ENCODE measurements around the gene TBCD. TPM values are rescaled to one million over a fixed set of nuclear protein-coding genes. Genes with fewer than 3 reads are reported as not detected.
"Not testable (repeated sequence)": the region's sequence is repeated elsewhere in the genome, so short reads cannot be mapped to it uniquely, and the experiment has no call there.

Gene TBCD
- total RNA-seq, 1 donor from 2014 or later = 50.9 TPM

DNA sequence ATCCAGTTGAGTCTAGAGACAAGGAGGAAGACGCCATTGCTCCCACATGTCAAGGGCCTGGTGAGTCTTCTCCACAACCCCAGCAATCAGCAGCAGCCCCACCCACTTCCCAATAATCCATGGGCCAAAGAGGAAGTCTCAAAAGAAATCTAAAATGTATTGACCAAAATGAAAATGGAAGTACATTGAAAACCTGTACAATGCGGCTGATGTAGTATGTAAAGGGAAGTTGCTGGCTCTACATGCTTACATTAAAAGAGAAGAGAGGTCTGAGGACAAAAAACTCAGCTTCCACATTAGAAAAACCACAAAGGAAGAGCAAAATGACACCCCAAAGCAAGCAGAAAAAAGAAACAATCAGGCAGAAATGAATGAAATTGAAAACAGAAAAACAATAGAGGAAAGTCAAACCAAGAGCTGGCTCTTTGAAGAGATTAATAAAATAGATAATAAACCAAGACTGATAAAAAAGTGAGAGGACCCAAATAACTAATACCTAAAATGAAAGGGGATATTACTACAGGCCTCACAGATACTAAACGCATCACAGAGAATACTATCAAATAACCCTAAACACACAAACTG lies 227.0 kb downstream of the TBCD start:
- DNase-seq = no peak

DNA sequence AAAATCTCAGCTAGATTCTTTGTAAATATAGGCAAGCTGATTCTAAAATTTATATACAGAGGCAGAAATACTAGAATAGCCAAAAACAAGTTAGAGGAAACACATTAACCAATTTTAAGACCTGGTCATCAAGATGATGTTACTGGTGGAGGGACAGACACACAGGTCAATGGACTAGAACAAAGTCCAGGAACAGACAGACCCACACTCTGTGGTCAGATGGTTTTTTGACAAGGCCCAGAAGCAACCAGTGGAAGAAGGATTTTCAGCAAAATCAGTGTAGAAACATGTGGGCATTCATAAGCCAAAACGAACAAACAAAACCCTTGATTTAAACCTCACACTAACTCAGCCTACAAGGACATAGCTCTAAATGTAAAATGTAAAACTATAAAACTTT lies 227.9 kb downstream of the TBCD start:
- DNase-seq = no peak

DNA sequence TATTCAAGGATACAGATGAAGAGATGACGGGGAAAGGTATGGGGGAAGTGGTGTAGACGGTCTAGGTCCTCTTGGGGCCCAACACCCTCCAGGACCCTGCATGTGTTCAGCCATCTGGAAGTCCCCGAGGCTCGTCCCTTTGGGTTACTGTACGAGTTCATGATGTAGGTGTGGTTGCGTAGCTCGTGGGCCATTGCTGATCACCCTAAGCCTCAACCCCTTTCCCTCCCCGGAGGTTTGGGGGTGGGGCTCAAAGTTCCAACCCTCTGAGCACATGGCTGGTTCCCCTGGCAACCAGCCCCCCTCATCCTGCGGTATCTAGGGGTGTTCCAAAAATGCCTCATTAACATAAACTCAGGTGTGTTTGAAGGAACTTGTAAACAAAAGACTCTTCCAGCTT lies 228.8 kb downstream of the TBCD start:
- no peak for DNase-seq

DNA sequence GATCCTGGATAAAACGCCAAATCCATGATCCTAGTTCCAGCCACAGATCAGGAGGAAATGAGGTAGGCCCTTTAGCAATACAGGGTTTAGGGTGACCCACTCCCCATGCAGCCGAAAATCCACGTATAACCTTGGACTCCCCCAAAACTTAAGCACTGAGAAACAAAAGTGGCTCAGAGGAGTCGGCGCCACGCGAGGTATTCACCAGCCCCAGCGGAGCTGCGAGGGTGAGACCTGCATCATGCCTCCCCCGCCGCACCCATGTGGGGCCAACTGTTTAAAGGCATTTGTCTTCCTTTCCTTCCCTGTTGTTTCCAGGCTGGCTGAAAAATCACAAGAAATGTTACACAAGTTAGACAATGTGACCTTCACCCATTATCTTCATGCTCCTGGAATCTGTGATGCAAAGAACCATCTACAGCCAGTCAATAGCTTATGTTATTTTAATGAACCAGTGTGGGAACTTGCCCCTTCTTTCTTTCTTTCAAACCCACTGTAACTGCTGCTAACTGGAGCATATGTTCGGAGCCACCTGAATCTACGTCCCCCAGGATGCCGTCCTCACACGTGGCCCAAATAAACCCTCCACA lies 229.4 kb downstream of the TBCD start:
- DNase-seq = no peak

DNA sequence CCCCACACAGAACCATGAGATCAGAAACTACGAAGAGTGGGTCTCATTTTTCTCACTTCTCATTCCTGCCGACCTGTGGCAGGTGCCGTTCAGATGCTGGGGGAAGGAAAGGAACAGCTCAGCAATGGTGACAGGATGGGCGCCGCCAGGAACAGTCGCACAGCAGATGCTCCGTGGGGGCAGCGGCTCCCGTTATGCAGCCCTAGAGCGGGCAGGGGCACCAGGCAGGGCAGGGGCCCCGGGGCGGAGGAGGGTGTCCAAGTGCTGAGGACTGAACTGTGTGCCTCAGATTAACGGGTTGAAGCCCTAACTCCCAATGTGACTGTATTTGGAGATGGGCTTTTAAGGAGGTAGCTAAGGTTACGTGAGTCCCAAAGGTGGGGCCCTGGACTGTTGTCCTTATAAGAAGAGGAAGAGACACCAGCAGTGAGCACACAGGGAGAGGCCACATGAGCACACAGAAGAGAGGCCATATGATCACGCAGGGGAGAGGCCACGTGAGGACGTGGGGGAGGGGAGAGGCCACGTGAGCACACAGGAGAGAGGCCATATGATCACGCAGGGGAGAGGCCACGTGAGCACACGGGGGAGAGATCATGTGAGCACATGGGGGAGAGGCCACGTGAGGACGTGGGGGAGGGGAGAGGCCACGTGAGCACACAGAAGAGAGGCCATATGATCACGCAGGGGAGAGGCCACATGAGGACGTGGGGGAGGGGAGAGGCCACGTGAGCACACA lies 231.8 kb downstream of the TBCD start:
- no peak for DNase-seq

DNA sequence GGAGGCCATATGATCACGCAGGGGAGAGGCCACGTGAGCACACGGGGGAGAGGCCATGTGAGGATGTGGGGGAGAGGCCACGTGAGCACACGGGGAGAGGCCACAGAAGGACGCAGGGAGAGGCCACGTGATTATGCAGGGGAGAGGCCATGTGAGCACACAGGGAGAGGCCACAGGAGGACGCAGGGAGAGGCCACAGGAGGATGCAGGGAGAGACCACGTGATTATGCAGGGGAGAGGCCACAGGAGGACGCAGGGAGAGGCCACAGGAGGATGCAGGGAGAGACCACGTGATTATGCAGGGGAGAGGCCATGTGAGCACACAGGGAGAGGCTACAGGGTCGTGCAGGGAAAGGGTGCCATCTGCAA lies 232.4 kb downstream of the TBCD start:
- DNase-seq = not testable (repeated sequence)

DNA sequence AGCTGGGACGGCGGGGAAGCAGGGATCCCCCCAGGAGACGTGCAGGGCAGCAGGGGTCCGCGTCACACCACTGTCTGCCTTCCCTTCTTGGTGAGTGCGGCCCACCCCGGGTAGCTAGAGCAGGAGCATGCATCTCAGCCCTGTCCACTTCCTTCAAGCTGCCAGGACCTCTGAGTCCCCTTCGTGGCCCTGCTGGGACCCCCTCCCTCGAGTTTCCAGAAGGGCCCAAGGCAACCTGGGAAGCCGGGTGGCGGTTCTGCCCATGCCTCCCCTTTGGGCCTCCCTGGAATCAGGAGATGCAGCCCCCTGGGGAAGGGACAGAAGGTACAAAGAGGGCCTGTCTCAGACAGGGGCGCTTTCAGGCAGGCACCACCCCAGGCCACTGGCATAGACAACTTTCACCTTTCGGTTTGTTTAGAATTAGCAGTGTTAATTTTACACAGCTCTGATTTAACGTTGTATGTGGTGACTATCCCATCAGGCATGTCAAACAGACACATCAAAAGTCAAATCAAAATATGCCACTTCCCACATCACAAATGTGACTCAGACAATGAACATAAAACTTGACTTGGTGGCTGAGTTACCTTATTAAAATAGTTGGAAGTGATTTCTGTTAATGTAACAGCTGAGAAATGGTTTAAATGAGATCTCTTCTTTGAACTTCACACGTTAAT lies 233.0 kb downstream of the TBCD start:
- DNase-seq = no peak

DNA sequence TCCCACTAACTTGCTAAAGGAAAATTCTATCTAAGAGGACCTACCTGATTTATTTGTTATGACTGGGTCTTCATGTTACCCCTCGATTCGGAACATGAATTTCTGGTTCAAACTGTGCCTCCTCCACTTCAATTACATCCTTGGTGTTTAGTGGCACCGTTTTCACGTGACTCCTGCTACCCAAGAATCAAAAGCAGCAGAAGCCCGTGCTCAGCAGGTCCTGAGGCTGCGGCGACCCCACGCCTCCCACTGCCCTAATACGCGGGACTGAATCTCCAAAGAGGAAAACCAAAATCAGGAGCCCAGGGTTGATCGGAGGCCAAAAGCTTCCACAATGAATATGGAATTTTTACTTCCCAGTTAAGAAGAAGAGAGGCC lies 233.6 kb downstream of the TBCD start:
- no peak for DNase-seq

DNA sequence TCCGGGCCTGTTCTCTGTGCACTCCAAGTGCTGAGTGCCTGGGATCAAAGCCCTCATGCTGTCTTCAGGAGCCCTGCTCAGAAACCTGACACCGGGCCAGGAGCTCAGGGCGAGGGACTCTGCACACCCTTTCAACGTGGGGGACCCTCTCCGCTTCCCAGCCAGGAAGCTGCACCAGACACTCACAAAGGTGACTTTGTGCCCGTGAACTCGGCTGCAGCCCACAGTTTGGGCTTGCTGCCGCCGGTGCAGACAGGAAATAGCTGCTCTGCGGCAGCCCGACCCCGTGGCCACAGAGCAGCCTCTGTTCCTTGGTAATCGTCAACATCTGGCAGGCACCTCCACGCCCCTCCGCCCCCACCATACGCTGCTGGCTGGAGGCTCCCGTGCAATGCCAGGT lies 234.1 kb downstream of the TBCD start:
- peak; percentile 50 for DNase-seq

DNA sequence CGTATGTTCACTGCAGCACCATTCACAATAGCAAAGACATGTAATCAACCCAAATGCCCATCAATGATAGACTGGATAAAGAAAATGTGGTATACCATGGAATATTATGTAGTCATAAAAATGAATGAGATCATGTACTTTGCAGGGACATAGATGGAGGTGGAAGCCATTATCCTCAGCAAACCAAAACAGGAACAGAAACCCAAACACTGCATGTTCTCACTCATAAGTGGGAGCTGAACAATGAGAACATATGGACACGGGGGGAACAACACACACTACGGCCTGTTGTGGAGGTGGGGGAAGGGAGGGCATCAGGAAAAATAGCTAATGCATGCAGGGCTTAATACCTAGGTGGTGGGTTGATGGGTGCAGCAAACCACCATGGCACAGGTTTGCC lies 237.2 kb downstream of the TBCD start:
- not testable (repeated sequence) for DNase-seq

DNA sequence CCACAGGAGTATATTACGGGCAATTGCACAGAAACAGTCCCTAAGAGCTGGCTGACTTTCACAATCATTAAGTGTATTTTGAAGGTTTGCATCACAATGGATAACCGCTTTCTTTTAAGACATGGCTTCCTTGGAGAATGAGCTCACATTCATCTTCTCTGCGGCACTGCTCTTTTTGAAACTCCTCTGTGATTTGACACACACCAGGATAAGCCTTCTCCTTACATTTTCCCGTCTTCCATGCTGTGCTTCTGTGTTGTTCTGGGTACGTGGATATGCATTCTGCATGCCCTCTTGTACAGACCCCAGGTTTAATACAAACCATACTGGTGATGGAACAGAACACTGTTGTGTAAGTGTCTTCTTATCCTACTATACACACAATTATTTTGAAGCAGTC lies 238.0 kb downstream of the TBCD start:
- DNase-seq = no peak

DNA sequence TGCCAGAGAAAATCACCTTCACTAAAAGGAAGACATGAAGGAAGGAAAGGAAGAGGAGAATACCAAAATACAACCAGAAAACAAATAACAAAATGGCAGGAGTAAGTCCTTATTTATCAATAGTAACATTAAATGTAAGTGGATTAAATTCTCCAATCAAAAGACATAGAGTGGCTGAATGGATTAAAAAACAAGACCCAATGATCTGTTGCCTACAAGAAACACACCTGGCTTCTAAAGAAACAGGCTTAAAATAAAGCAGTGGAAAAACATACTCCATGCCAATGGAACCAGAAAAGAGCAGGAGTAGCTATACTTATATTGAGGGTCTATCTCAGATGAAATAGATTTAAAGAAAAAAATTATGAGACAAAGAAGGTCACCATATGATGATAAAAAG lies 241.1 kb downstream of the TBCD start:
- no peak for DNase-seq

Other genes starting within 250 kb of the TBCD start
- 35.1 and 38.2 TPM in 2 replicates for gene FOXK2, start 232.3 kb upstream of the TBCD start, total RNA-seq
- gene WDR45B, start 103.6 kb upstream of the TBCD start, total RNA-seq = 61.4 and 91.0 TPM in 2 replicates
- gene RAB40B, start 53.4 kb upstream of the TBCD start, total RNA-seq = 5.8 and 8.9 TPM in 2 replicates
- 19.1 and 23.4 TPM in 2 replicates for gene FN3KRP, start 35.4 kb upstream of the TBCD start, total RNA-seq
- 7.0 and 8.5 TPM in 2 replicates for gene FN3K, start 16.4 kb upstream of the TBCD start, total RNA-seq
- gene ZNF750, start 88.0 kb downstream of the TBCD start, total RNA-seq = 0.05 TPM in 1 of 2 replicates, not detected in the other